ENCODE results near the gene DNTTIP2.
"Not testable (repeated sequence)": the region's sequence is repeated elsewhere in the genome, so short reads cannot be mapped to it uniquely, and the experiment has no call there.

The DNTTIP2 gene

GRCh38 chr1:93878889-93879586 lies at the start of gene DNTTIP2:
TSS of gene DNTTIP2 (minus strand) at chr1:93879206. CDS start at chr1:93879148, 58 bp downstream.
- DNase-seq: peak; percentile 90

GRCh38 chr1:93925206-93925605 lies 46.2 kb upstream of the DNTTIP2 start:
- no peak for DNase-seq

DNA sequence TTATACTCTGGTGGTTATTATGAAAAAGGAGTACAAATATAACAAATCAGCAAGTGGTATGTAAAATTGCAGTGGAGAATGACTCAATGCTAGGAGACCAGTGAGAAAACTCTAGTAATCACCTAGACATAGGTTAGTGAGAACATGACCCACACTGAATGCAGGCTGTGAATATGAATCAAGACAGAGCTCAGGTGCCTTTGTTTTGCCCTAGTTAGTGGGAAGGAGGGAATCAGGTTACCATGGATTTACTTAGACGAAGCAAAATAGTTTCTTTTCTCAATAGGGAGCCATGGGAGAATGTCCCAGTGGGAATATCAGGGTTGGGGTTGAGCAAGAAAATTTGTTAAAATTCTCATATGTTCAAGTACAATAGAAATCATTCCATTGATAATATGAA lies 40.8 kb upstream of the DNTTIP2 start:
- DNase-seq: no peak

DNA sequence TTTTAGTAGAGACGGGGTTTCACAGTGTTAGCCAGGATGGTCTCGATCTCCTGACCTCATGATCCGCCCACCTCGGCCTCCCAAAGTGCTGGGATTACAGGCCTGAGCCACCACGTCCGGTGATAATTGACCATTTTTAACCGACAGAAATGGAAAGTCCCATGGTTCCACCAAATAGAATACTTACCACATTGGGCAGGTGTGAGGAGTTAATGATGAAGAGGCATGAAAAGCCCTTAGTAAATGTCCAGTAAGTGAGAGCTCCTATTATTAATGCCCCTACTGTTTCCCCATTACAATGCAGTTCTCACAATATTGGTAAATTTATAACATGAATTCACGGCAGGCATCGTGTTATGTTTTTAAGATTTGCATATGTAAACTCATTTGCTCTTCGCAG lies 38.3 kb upstream of the DNTTIP2 start:
- DNase-seq: no peak

DNA sequence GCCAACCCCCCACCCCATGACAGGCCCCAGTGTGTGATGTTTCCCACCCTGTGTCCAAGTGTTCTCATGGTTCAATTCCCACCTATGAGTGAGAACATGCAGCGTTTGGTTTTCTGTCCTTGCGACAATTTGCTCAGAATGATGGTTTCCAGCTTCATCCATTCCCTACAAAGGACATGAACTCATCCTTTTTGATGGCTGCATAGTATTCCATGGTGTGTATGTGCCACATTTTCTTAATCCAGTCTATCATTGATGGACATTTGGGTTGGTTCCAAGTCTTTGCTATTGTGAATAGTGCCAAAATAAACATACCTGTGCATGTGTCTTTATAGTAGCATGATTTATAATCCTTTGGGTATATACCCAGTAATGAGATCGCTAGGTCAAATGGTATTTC lies 31.9 kb upstream of the DNTTIP2 start:
- not testable (repeated sequence) for DNase-seq

- no peak for DNase-seq
Observed at GRCh38 chr1:93910305-93910704, 31.3 kb upstream of the DNTTIP2 start.

DNA sequence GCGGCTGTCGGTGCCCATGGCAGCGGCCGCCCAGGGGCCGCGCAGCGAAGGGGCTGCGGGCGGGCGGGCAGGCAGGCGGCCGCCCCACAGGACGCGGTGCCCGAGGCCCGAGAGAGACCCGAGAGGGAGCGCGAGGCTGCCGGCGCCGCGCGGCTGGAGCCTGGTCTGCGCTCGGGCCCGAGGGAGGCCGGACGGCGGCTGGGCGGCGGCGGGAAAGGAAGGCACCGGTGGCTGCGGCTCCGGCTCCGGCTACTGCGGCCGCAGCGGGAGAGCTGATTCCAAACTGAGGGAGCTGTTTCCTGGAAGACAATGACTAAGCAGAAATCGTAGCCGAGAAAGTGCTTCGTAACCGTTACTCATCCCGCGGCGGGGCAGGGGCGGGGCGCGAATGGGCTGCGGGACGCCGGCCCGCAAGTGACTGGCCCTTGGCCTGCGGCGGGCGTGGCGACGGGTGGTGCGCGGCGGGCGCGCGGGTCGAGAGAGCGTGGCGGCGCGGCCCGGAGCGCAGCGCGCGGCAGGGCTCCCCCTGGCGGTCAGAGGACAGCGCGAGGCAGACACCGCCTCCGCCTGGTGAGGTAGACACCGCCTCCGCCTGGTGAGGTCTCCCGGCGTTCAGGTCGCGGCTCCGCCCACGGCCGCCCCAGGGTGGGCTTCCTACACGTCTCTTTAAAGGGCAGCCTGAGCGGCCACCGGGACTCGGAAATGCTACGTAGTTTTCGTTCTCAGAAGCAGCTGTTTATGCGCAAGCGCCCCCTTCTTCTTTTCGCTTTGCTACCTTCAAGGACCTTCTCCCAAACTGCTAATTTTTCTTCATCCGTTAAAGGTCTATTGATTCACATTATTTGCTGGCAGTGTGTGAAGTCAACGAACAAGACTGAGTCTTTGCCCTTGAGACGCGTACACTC lies 30.4 kb upstream of the DNTTIP2 start, which contains the start of gene GCLM:
TSS of gene GCLM (minus strand) at position 285 of the 905 bp plus-strand sequence. CDS start at position 18, 267 bp downstream.
- DNase-seq: peak; percentile 91

GRCh38 chr1:93908394-93909145 lies 29.6 kb upstream of the DNTTIP2 start:
- DNase-seq: peak; percentile 53

- no peak for DNase-seq
Observed at GRCh38 chr1:93907718-93908117, 28.7 kb upstream of the DNTTIP2 start.

GRCh38 chr1:93906480-93906879 lies 27.5 kb upstream of the DNTTIP2 start:
- no peak for DNase-seq

GRCh38 chr1:93905734-93906133 lies 26.7 kb upstream of the DNTTIP2 start:
- DNase-seq: no peak

- DNase-seq: no peak
Observed at GRCh38 chr1:93905051-93905450, 26.0 kb upstream of the DNTTIP2 start.

DNA sequence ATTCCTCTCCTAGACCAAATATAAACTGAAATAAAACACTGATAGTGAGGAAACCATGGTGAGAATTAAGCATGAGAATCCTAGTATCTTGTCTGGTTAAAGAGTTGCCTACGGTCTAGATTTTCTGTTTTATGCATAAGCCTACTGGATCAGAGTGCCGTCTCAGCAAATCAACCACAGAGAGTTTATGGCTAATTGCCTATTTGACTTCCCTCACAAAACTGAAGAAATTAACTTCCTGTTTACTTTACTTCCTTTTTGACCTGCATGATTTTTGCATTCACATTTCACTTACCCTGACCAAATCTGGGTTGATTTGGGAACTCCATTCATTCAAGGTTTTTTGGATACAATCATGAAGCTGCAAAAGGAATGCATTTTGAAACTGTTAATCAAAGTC lies 25.2 kb upstream of the DNTTIP2 start:
- no peak for DNase-seq

DNA sequence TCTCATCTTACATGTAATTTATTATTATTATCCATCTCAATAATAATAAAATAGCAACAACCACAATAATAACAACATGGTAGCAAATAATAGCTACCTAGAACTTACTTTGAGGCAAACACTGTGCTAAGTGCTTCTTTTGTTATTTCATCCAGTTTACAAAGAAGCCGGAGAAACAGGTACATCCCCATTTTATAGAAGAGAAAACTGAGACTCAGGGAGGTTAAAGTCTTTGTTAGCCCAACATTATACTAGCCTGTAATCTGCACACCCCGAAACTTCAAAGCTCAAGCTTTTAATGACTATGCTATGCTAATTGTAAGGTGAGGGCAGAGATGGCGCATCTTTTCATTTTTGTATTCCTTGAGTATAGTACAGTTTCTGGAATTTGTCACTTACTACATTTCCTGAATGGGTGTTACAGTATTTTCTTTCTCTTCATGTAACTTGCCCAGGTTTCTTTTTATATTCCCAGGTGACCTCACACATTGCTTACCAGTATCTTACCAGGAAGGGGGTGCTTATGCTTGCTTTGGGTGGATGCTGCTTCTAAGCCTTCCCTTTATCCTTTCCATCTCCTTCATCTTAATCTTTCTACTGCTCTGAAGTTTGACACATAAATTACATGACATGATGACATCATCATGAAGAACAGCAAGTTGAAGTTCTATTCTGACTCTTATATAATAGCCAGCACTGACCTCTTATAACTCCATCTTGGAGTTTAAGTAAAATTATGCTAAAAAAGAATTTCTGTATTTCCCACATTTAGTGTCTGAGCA lies 21.9 kb upstream of the DNTTIP2 start:
- DNase-seq: no peak

DNA sequence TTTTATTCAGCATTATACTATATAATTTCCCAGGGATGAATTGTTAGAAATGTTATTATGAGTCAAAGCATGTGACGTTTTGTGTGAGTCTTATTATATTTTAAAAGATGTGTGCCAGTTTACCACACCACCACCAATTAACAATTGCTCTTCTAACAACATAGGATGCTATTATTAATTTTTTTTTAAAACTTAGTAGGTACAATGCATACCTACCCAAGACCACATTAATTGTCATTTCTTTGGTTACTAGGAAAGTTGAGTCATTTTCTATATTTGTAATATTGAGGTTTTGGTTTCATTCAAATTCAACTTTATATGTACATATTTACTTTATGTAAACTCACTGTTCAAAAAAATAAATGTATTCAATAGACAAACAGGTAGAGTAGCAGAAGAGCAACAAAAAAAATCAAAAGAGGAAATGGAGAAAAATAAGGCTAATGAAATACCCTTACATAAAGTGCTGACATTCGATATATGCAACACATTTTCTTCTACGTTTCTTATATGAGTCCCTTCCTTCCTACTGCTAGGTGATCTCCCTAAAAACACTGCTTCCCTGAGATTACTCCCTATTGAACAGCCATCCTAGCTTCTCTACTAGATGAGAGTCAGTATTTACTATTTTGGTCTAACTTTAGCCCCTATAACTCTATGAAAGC lies 20.7 kb upstream of the DNTTIP2 start:
- DNase-seq: no peak

DNA sequence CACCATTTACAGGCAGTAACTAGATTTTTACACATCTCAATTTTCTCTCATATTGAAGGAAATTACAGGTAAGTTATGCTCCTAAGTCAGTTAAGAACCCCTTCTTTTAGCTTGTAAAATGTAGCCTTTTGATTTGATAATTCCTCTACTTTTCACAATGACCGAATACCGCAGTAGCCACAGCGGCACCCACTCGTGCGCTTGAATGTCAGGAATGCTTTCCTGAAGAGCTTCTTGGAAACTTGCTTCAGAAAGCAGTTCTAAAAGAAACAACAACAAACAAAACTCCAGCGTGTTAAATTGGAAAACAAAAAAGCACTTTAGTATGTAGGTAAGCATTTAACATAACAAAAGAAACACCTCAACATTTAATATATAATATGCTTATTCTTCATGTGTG lies 9.9 kb upstream of the DNTTIP2 start:
- DNase-seq: no peak

- DNase-seq: no peak
Observed at GRCh38 chr1:93882269-93882668, 3.3 kb upstream of the DNTTIP2 start.

DNA sequence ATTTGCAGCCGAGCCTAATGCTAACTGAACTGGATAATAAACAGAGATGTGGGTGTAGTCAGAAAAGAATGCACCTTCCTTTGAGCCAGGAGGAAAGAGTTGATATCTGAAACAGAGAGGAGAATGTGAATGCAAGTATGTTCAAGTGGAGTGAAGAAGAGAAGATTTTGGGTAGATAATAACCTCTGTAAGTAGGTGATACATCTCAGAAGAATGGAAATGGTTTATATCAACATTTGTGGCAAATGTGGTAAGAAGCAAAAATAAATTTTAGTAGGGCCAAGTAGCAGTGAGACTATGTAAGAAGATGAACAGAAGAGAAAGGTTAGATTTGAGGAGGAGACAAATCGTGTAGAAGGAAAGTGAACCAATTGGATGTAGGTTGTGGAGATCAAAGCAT lies 1.7 kb upstream of the DNTTIP2 start:
- no peak for DNase-seq

DNA sequence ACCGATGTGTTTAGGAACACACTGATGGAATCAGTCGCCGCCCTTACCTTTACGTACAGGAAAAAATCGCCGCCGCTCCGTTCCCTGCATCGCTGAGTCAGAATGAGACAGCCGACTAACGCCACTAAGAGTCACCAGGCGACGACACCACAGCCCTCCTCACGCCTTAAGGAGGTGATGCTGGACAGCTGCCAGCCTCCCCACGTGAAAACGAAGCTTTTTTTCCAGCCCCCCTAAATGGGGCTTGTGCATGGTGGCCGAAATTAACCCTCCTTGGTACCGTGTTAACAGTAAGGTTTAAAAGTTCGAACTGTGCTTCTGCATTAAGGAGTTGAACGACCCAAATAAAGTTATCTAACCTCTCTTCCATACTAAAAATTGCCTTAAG lies 511 bp downstream of the DNTTIP2 start:
- DNase-seq: peak; percentile 69

DNA sequence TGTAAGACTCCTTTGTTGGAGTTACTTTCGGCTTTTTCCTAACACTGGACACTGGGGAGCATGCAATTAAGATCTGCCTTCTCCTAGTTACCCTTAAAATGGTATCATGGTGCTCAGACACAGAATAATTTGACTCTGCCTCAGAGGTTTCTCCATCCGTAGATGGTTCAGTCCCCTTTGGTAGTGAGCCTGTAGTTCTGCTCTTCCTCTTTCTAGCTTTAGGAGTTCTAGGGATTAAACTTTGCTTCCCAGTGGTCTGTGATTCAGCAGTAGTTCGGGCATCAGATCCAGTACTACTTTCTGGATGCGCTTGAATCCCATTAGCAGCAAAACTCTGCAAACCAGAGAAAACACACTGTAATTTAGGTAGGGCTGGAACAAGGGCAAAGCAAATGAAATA lies 1.5 kb downstream of the DNTTIP2 start:
- DNase-seq: no peak

- no peak for DNase-seq
Observed at GRCh38 chr1:93876244-93876643, 2.8 kb downstream of the DNTTIP2 start.
